ENCODE data around the gene KSR1. TPM values are rescaled to one million over a fixed set of nuclear protein-coding genes. Genes with fewer than 3 reads are reported as not detected.

Gene KSR1
- total RNA-seq, 1 experiment from 2014 or later = 4.5 TPM

DNA sequence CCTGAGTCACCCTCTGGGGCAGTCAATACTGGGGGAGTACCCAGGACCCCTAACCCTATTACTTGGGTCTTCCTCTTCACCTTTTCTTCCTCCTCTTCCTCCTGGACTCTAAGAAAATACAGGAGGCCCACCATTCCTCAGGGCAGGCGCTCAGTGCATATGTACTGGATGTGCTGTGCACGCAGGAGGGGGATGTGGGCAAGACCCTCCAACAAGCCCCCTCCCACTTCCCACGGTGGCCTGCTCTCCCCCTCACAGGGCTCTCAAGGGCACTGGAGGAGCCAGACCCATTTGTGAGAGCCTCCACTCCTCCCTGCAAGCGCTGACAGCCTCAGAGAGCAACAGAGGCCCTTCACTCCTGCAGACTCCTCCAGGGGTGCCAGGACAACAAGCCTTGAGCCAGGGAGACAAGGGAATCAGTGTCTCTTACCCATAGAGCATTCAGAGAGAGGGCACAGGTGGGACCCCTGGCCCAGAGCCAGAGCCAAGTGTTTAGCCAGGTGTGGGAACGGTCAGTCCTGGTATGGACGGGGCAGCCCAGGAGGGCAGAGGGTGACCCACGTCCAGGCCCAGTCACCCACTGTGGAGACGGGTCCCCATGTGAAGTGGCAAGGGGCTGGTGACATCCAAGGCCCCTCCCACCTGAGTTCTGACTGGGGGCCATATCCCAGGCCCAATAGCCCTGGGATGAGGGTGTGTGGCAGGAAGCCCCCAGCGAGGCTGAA is 27.3 kb upstream of the KSR1 start:
- Mint-ChIP-seq H3K9me3 (ENCODE audit: low read depth, unreplicated experiment) (no peaks in the 10 kb centered on the region), H3K27me3 (ENCODE audit: unreplicated experiment) (peaks cover under 1% of the 10 kb centered on the region), H3K4me3 (ENCODE audit: low read depth, unreplicated experiment) (no peak overlapping the region), H3K4me1 (ENCODE audit: low read depth, unreplicated experiment) (no peaks in the 10 kb centered on the region), H3K27ac (ENCODE audit: unreplicated experiment) (no peak overlapping the region), H3K36me3 (ENCODE audit: insufficient read depth, unreplicated experiment) (no peaks in the 10 kb centered on the region)
- CTCF ChIA-PET = no interaction called here
- no peak for DNase-seq
- BruUV-seq (replicated peaks) = no TSS peak
- TF ChIP-seq, protein P1, sequence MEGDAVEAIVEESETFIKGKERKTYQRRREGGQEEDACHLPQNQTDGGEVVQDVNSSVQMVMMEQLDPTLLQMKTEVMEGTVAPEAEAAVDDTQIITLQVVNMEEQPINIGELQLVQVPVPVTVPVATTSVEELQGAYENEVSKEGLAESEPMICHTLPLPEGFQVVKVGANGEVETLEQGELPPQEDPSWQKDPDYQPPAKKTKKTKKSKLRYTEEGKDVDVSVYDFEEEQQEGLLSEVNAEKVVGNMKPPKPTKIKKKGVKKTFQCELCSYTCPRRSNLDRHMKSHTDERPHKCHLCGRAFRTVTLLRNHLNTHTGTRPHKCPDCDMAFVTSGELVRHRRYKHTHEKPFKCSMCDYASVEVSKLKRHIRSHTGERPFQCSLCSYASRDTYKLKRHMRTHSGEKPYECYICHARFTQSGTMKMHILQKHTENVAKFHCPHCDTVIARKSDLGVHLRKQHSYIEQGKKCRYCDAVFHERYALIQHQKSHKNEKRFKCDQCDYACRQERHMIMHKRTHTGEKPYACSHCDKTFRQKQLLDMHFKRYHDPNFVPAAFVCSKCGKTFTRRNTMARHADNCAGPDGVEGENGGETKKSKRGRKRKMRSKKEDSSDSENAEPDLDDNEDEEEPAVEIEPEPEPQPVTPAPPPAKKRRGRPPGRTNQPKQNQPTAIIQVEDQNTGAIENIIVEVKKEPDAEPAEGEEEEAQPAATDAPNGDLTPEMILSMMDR (IDR thresholded peaks at IDR 0.05; ENCODE audit: unreplicated experiment) = no peak
- intact Hi-C loops (cut with micrococcal nuclease; ENCODE audit: unreplicated experiment) = no loop called here

GRCh38 chr17:27429666-27430382 is 26.4 kb upstream of the KSR1 start:
- H3K36me3 Mint-ChIP-seq (ENCODE audit: insufficient read depth, unreplicated experiment) = no peaks in the 10 kb centered on the region
- no peaks in the 10 kb centered on the region for H3K27me3 Mint-ChIP-seq (ENCODE audit: unreplicated experiment)
- H3K4me3 Mint-ChIP-seq (ENCODE audit: low read depth, unreplicated experiment) = no peak overlapping the region
- intact Hi-C loops (cut with micrococcal nuclease; ENCODE audit: unreplicated experiment) = no loop called here
- CTCF ChIA-PET = no interaction called here
- no TSS peak for BruUV-seq (replicated peaks)
- DNase-seq = no peak
- H3K27ac Mint-ChIP-seq (ENCODE audit: unreplicated experiment) = no peak overlapping the region
- TF ChIP-seq, protein P1 (IDR thresholded peaks at IDR 0.05; ENCODE audit: unreplicated experiment) = no peak
- no peaks in the 10 kb centered on the region for H3K9me3 Mint-ChIP-seq (ENCODE audit: low read depth, unreplicated experiment)
- H3K4me1 Mint-ChIP-seq (ENCODE audit: low read depth, unreplicated experiment) = no peaks in the 10 kb centered on the region

DNA sequence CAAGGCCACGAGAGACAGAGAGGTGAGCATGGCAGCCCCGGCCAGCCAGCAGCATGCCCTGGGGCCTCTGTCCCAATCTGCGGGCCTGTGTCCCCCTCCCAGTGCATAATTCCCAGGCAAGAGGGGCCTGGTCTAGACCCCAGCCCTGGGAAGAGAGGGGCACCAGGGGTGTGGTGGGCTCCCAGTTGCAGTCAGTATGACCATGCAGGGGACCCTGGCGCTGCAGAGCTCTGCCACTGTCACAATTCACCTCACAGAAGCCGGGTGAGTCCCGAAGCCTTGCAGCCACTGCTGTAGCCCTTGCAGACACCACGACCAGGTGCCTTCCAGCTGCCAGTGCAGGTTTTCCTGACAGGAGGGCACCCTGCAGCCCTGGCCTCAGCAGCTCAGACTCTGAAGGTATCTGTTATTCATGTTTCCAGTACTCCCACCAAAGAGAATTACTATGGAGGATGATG is 25.8 kb upstream of the KSR1 start:
- Mint-ChIP-seq H3K9me3 (ENCODE audit: low read depth, unreplicated experiment) (no peaks in the 10 kb centered on the region), H3K36me3 (ENCODE audit: insufficient read depth, unreplicated experiment) (no peaks in the 10 kb centered on the region), H3K27me3 (ENCODE audit: unreplicated experiment) (no peaks in the 10 kb centered on the region), H3K4me1 (ENCODE audit: low read depth, unreplicated experiment) (no peaks in the 10 kb centered on the region), H3K4me3 (ENCODE audit: low read depth, unreplicated experiment) (no peak overlapping the region), H3K27ac (ENCODE audit: unreplicated experiment) (no peak overlapping the region)
- TF ChIP-seq, protein P1 (IDR thresholded peaks at IDR 0.05; ENCODE audit: unreplicated experiment) = no peak
- DNase-seq = no peak
- no TSS peak for BruUV-seq (replicated peaks)
- CTCF ChIA-PET = no interaction called here
- intact Hi-C loops (cut with micrococcal nuclease; ENCODE audit: unreplicated experiment) = no loop called here

DNA sequence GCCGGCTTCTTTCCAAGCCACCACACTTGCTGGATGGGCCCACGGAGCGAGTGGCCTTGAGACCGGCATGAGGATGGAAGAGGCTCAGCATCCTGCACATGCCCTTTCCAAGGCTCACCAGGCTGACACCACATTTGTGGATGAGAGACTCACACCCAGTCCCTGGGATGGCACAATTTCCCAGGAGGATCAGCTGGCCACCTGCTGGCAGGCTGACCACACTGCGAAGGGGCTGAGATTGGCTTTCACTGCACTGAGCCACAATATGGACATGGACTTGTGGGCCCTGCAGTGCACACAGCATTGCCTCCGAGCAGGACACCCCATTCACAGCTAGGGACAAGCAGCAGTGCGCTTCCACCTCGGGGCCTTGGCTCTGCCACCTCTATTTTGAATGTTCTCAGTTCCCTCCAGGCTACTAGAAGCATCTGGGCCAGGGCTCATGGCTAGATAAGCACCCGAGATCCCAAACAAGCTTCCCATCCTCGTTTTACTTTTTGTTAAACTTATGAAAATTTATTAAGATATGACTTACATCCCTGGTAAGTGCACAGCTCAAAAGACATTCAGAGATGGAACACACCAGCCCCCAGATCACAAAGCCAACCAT is 25.3 kb upstream of the KSR1 start:
- intact Hi-C loops (cut with micrococcal nuclease; ENCODE audit: unreplicated experiment) = no loop called here
- no peak overlapping the region for H3K4me3 Mint-ChIP-seq (ENCODE audit: low read depth, unreplicated experiment)
- CTCF ChIA-PET = no interaction called here

More for the DNA sequence above, 25.3 kb upstream of the KSR1 start:
- Mint-ChIP-seq H3K36me3 (ENCODE audit: insufficient read depth, unreplicated experiment) (no peaks in the 10 kb centered on the region), H3K9me3 (ENCODE audit: low read depth, unreplicated experiment) (no peaks in the 10 kb centered on the region), H3K27me3 (ENCODE audit: unreplicated experiment) (no peaks in the 10 kb centered on the region), H3K27ac (ENCODE audit: unreplicated experiment) (no peak overlapping the region), H3K4me1 (ENCODE audit: low read depth, unreplicated experiment) (no peaks in the 10 kb centered on the region)
- BruUV-seq (replicated peaks) = no TSS peak
- peak; percentile 69 for DNase-seq
- TF ChIP-seq, protein P1 (IDR thresholded peaks at IDR 0.05; ENCODE audit: unreplicated experiment) = peak; percentile 57
